ENCODE results near the gene HELQ.

The HELQ gene

GRCh38 chr4:83390944-83391343, 64.7 kb downstream of the HELQ start:
- no peaks in the 10 kb centered on the region for H3K4me1 ChIP-seq (ENCODE audit: control insufficient read depth in 1 of 2, insufficient read depth in 2 of 2, low read length in 2 of 2)
- no peak overlapping the region for H3K27ac ChIP-seq (ENCODE audit: low read depth, low read length)
- no peak overlapping the region for H3K4me3 ChIP-seq (ENCODE audit: low read depth in 1 of 2, low read length in 2 of 2)
- no peaks in the 10 kb centered on the region for H3K36me3 ChIP-seq (ENCODE audit: control insufficient read depth in 1 of 2, insufficient read depth in 2 of 2, low read length in 2 of 2)
- H3K27me3 ChIP-seq (ENCODE audit: control insufficient read depth in 1 of 2, insufficient read depth in 2 of 2, low read length in 2 of 2) = no peaks in the 10 kb centered on the region
- H3K9ac ChIP-seq (ENCODE audit: low read depth in 1 of 2, low read length in 2 of 2) = no peak overlapping the region
- H3K9me3 ChIP-seq (ENCODE audit: control insufficient read depth in 1 of 2, low read length in 2 of 2) = no peaks in the 10 kb centered on the region

- H3K9me3 ChIP-seq (ENCODE audit: control insufficient read depth in 1 of 2, low read length in 2 of 2) = no peaks in the 10 kb centered on the region
- H3K36me3 ChIP-seq (ENCODE audit: control insufficient read depth in 1 of 2, insufficient read depth in 2 of 2, low read length in 2 of 2) = no peaks in the 10 kb centered on the region
- H3K4me1 ChIP-seq (ENCODE audit: control insufficient read depth in 1 of 2, insufficient read depth in 2 of 2, low read length in 2 of 2) = no peaks in the 10 kb centered on the region
- no peaks in the 10 kb centered on the region for H3K27me3 ChIP-seq (ENCODE audit: control insufficient read depth in 1 of 2, insufficient read depth in 2 of 2, low read length in 2 of 2)
- no peak overlapping the region for H3K4me3 ChIP-seq (ENCODE audit: low read depth in 1 of 2, low read length in 2 of 2)
- H3K9ac ChIP-seq (ENCODE audit: low read depth in 1 of 2, low read length in 2 of 2) = no peak overlapping the region
- no peak overlapping the region for H3K27ac ChIP-seq (ENCODE audit: low read depth, low read length)
These were observed 65.7 kb downstream of the HELQ start for GRCh38 chr4:83389756-83390505.

- Histone ChIP-seq H3K4me3 (ENCODE audit: low read depth in 1 of 2, low read length in 2 of 2) (no peak overlapping the region), H3K36me3 (ENCODE audit: control insufficient read depth in 1 of 2, insufficient read depth in 2 of 2, low read length in 2 of 2) (no peaks in the 10 kb centered on the region), H3K9ac (ENCODE audit: low read depth in 1 of 2, low read length in 2 of 2) (no peak overlapping the region), H3K4me1 (ENCODE audit: control insufficient read depth in 1 of 2, insufficient read depth in 2 of 2, low read length in 2 of 2) (no peaks in the 10 kb centered on the region), H3K27me3 (ENCODE audit: control insufficient read depth in 1 of 2, insufficient read depth in 2 of 2, low read length in 2 of 2) (no peaks in the 10 kb centered on the region), H3K9me3 (ENCODE audit: control insufficient read depth in 1 of 2, low read length in 2 of 2) (no peaks in the 10 kb centered on the region), H3K27ac (ENCODE audit: low read depth, low read length) (no peak overlapping the region)
These were observed 66.4 kb downstream of the HELQ start for GRCh38 chr4:83389037-83389720.

GRCh38 chr4:83388313-83388676, 67.3 kb downstream of the HELQ start:
- no peak overlapping the region for H3K4me3 ChIP-seq (ENCODE audit: low read depth in 1 of 2, low read length in 2 of 2)
- H3K4me1 ChIP-seq (ENCODE audit: control insufficient read depth in 1 of 2, insufficient read depth in 2 of 2, low read length in 2 of 2) = no peaks in the 10 kb centered on the region
- no peaks in the 10 kb centered on the region for H3K36me3 ChIP-seq (ENCODE audit: control insufficient read depth in 1 of 2, insufficient read depth in 2 of 2, low read length in 2 of 2)
- no peaks in the 10 kb centered on the region for H3K9me3 ChIP-seq (ENCODE audit: control insufficient read depth in 1 of 2, low read length in 2 of 2)
- no peak overlapping the region for H3K9ac ChIP-seq (ENCODE audit: low read depth in 1 of 2, low read length in 2 of 2)
- H3K27me3 ChIP-seq (ENCODE audit: control insufficient read depth in 1 of 2, insufficient read depth in 2 of 2, low read length in 2 of 2) = no peaks in the 10 kb centered on the region
- no peak overlapping the region for H3K27ac ChIP-seq (ENCODE audit: low read depth, low read length)

- H3K9me3 ChIP-seq (ENCODE audit: control insufficient read depth in 1 of 2, low read length in 2 of 2) = no peaks in the 10 kb centered on the region
- no peak overlapping the region for H3K27ac ChIP-seq (ENCODE audit: low read depth, low read length)
- H3K27me3 ChIP-seq (ENCODE audit: control insufficient read depth in 1 of 2, insufficient read depth in 2 of 2, low read length in 2 of 2) = no peaks in the 10 kb centered on the region
- H3K36me3 ChIP-seq (ENCODE audit: control insufficient read depth in 1 of 2, insufficient read depth in 2 of 2, low read length in 2 of 2) = no peaks in the 10 kb centered on the region
- no peaks in the 10 kb centered on the region for H3K4me1 ChIP-seq (ENCODE audit: control insufficient read depth in 1 of 2, insufficient read depth in 2 of 2, low read length in 2 of 2)
- H3K4me3 ChIP-seq (ENCODE audit: low read depth in 1 of 2, low read length in 2 of 2) = no peak overlapping the region
- no peak overlapping the region for H3K9ac ChIP-seq (ENCODE audit: low read depth in 1 of 2, low read length in 2 of 2)
These were observed 67.9 kb downstream of the HELQ start for GRCh38 chr4:83387476-83388312.

- Histone ChIP-seq H3K9ac (ENCODE audit: low read depth in 1 of 2, low read length in 2 of 2) (no peak overlapping the region), H3K4me3 (ENCODE audit: low read depth in 1 of 2, low read length in 2 of 2) (no peak overlapping the region), H3K4me1 (ENCODE audit: control insufficient read depth in 1 of 2, insufficient read depth in 2 of 2, low read length in 2 of 2) (no peaks in the 10 kb centered on the region), H3K9me3 (ENCODE audit: control insufficient read depth in 1 of 2, low read length in 2 of 2) (no peaks in the 10 kb centered on the region), H3K36me3 (ENCODE audit: control insufficient read depth in 1 of 2, insufficient read depth in 2 of 2, low read length in 2 of 2) (no peaks in the 10 kb centered on the region), H3K27me3 (ENCODE audit: control insufficient read depth in 1 of 2, insufficient read depth in 2 of 2, low read length in 2 of 2) (no peaks in the 10 kb centered on the region), H3K27ac (ENCODE audit: low read depth, low read length) (no peak overlapping the region)
These were observed 68.6 kb downstream of the HELQ start for GRCh38 chr4:83387012-83387411.

GRCh38 chr4:83382850-83383249, 72.8 kb downstream of the HELQ start:
- Histone ChIP-seq H3K36me3 (ENCODE audit: control insufficient read depth in 1 of 2, insufficient read depth in 2 of 2, low read length in 2 of 2) (no peaks in the 10 kb centered on the region), H3K9ac (ENCODE audit: low read depth in 1 of 2, low read length in 2 of 2) (no peak overlapping the region), H3K9me3 (ENCODE audit: control insufficient read depth in 1 of 2, low read length in 2 of 2) (peaks cover 10% of the 10 kb centered on the region in 2 donors), H3K4me1 (ENCODE audit: control insufficient read depth in 1 of 2, insufficient read depth in 2 of 2, low read length in 2 of 2) (no peaks in the 10 kb centered on the region), H3K27me3 (ENCODE audit: control insufficient read depth in 1 of 2, insufficient read depth in 2 of 2, low read length in 2 of 2) (no peaks in the 10 kb centered on the region), H3K27ac (ENCODE audit: low read depth, low read length) (no peak overlapping the region), H3K4me3 (ENCODE audit: low read depth in 1 of 2, low read length in 2 of 2) (no peak overlapping the region)

- H3K4me1 ChIP-seq (ENCODE audit: control insufficient read depth in 1 of 2, insufficient read depth in 2 of 2, low read length in 2 of 2) = no peaks in the 10 kb centered on the region
- no peaks in the 10 kb centered on the region for H3K36me3 ChIP-seq (ENCODE audit: control insufficient read depth in 1 of 2, insufficient read depth in 2 of 2, low read length in 2 of 2)
- no peak overlapping the region for H3K9ac ChIP-seq (ENCODE audit: low read depth in 1 of 2, low read length in 2 of 2)
- H3K4me3 ChIP-seq (ENCODE audit: low read depth in 1 of 2, low read length in 2 of 2) = no peak overlapping the region
- no peak overlapping the region for H3K27ac ChIP-seq (ENCODE audit: low read depth, low read length)
- H3K27me3 ChIP-seq (ENCODE audit: control insufficient read depth in 1 of 2, insufficient read depth in 2 of 2, low read length in 2 of 2) = no peaks in the 10 kb centered on the region
- peaks cover 10% of the 10 kb centered on the region in 2 donors for H3K9me3 ChIP-seq (ENCODE audit: control insufficient read depth in 1 of 2, low read length in 2 of 2)
These were observed 74.5 kb downstream of the HELQ start for GRCh38 chr4:83381173-83381572.

- no peaks in the 10 kb centered on the region for H3K27me3 ChIP-seq (ENCODE audit: control insufficient read depth in 1 of 2, insufficient read depth in 2 of 2, low read length in 2 of 2)
- no peak overlapping the region for H3K27ac ChIP-seq (ENCODE audit: low read depth, low read length)
- no peak overlapping the region for H3K9ac ChIP-seq (ENCODE audit: low read depth in 1 of 2, low read length in 2 of 2)
- peaks cover 10% of the 10 kb centered on the region in 2 donors for H3K9me3 ChIP-seq (ENCODE audit: control insufficient read depth in 1 of 2, low read length in 2 of 2)
- no peak overlapping the region for H3K4me3 ChIP-seq (ENCODE audit: low read depth in 1 of 2, low read length in 2 of 2)
- no peaks in the 10 kb centered on the region for H3K4me1 ChIP-seq (ENCODE audit: control insufficient read depth in 1 of 2, insufficient read depth in 2 of 2, low read length in 2 of 2)
- H3K36me3 ChIP-seq (ENCODE audit: control insufficient read depth in 1 of 2, insufficient read depth in 2 of 2, low read length in 2 of 2) = no peaks in the 10 kb centered on the region
These were observed 77.2 kb downstream of the HELQ start for GRCh38 chr4:83378419-83378818.

GRCh38 chr4:83372931-83373330, 82.7 kb downstream of the HELQ start:
- Histone ChIP-seq H3K27ac (ENCODE audit: low read depth, low read length) (no peak overlapping the region), H3K27me3 (ENCODE audit: control insufficient read depth in 1 of 2, insufficient read depth in 2 of 2, low read length in 2 of 2) (no peaks in the 10 kb centered on the region), H3K9ac (ENCODE audit: low read depth in 1 of 2, low read length in 2 of 2) (no peak overlapping the region), H3K9me3 (ENCODE audit: control insufficient read depth in 1 of 2, low read length in 2 of 2) (peaks cover 0 to under 1% of the 10 kb centered on the region in 2 donors), H3K4me3 (ENCODE audit: low read depth in 1 of 2, low read length in 2 of 2) (no peak overlapping the region), H3K36me3 (ENCODE audit: control insufficient read depth in 1 of 2, insufficient read depth in 2 of 2, low read length in 2 of 2) (no peaks in the 10 kb centered on the region), H3K4me1 (ENCODE audit: control insufficient read depth in 1 of 2, insufficient read depth in 2 of 2, low read length in 2 of 2) (no peaks in the 10 kb centered on the region)
